Liver (tissue), 3 donors: Measurements from ENCODE around the gene ADAMTS1.

Experiments
- ATF3 ChIP-seq: IDR thresholded peaks from 2 replicates; pipeline ENCODE4 v1.6.1; 2016; ENCODE audit warnings: antibody characterized with exemption
- CTCF ChIP-seq: fragments of 150-350 bp; IDR thresholded peaks from 2 replicates; pipeline ENCODE4 v1.5.1; 2017; ENCODE audit warnings: improper control_type of control experiment, low read depth, low read length; ENCODE audit not compliant: missing input control
- EGR1 ChIP-seq, 2 donors: IDR thresholded peaks; 2 replicates each; pipeline ENCODE4 v1.6.1; 2016 to 2018; ENCODE audit warnings: antibody characterized with exemption in 2 of 2, low read depth in 2 of 2
- FOXA1 ChIP-seq: IDR thresholded peaks from 2 replicates; pipeline ENCODE4 v1.6.1; 2016; ENCODE audit warnings: antibody characterized with exemption
- GABPA ChIP-seq, 2 donors: IDR thresholded peaks in 1 of 2; conservative IDR thresholded peaks in 1 of 2; 2 replicates each; pipeline ENCODE4 v1.6.1; 2016; ENCODE audit warnings: antibody characterized with exemption in 2 of 2, mild to moderate bottlenecking in 1 of 2, moderate library complexity in 1 of 2
- JUND ChIP-seq, 2 donors: IDR thresholded peaks; 2 replicates each; pipeline ENCODE4 v1.6.1; 2016; ENCODE audit warnings: antibody characterized with exemption in 2 of 2
- RAD21 ChIP-seq, 2 donors: IDR thresholded peaks; 2 replicates each; pipeline ENCODE4 v1.6.1; 2016; ENCODE audit warnings: antibody characterized with exemption in 2 of 2, mild to moderate bottlenecking in 2 of 2
- REST ChIP-seq: IDR thresholded peaks from 2 replicates; pipeline ENCODE4 v1.6.1; 2016; ENCODE audit warnings: antibody characterized with exemption, mild to moderate bottlenecking
- SP1 ChIP-seq: IDR thresholded peaks from 2 replicates; pipeline ENCODE4 v1.6.1; 2018; ENCODE audit warnings: antibody characterized with exemption, mild to moderate bottlenecking
- TAF1 ChIP-seq: conservative IDR thresholded peaks from 2 replicates; pipeline ENCODE4 v1.6.1; 2016; ENCODE audit warnings: antibody characterized with exemption, mild to moderate bottlenecking
- YY1 ChIP-seq: IDR thresholded peaks from 2 replicates; pipeline ENCODE4 v1.6.1; 2016; ENCODE audit warnings: antibody characterized with exemption, mild to moderate bottlenecking
- TF ChIP-seq, protein P1 (sequence below): IDR thresholded peaks from 2 replicates; pipeline ENCODE4 v1.6.1; 2016; ENCODE audit warnings: antibody characterized with exemption
- donor health status: healthy.
- donor health status: healthy.

DNA sequence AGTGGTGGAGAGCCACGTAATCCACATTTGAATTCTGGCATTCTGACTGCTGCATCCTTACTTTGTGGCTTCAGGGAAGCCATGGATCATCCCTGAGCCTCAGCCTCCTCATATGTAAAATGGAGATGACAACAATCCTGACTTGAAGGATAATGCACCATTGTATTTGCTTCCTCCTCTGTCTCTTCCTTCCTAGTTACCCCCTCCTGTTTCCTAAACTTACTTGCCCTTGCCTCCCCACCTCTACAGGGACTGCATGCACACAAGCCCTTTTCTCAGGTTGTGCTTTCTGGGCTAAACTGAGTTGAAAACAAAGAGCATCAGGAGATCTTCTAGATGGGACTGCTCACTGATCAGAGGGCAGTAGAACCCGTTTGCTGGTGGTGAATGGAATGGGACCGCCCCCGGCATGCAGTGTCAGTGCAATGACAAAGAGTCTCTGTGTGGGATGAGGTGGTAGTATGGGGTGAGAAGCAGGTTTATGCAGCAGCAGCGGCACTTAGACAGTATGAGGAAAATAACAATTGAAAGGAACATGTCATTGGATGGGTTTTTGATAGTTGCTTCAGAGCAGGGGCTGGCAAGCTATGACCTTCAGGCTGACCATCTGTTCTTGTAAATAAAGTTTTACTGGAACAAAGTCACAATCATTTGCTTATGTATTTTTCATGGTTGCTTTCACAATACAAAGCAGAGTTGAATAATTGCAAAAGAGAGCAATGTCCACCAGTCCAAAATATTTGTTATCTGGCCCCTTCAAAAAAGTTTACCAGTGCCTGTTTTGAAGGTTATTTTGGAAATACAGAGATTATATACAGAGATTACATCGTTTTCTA, 6.1 kb upstream of the ADAMTS1 start:
- TF ChIP-seq CTCF, result no peak
- no peak for TF ChIP-seq EGR1 (IDR thresholded peaks at IDR 0.05; ENCODE audit: low read depth in 2 of 2)
- TF ChIP-seq FOXA1, result no peak
- TF ChIP-seq SP1, result no peak
- TF ChIP-seq RAD21 (IDR thresholded peaks at IDR 0.05), result peak in 1 of 2 donors; percentile 4
- TF ChIP-seq JUND (IDR thresholded peaks at IDR 0.05), result no peak
- TF ChIP-seq REST, result no peak
- TF ChIP-seq, protein P1, sequence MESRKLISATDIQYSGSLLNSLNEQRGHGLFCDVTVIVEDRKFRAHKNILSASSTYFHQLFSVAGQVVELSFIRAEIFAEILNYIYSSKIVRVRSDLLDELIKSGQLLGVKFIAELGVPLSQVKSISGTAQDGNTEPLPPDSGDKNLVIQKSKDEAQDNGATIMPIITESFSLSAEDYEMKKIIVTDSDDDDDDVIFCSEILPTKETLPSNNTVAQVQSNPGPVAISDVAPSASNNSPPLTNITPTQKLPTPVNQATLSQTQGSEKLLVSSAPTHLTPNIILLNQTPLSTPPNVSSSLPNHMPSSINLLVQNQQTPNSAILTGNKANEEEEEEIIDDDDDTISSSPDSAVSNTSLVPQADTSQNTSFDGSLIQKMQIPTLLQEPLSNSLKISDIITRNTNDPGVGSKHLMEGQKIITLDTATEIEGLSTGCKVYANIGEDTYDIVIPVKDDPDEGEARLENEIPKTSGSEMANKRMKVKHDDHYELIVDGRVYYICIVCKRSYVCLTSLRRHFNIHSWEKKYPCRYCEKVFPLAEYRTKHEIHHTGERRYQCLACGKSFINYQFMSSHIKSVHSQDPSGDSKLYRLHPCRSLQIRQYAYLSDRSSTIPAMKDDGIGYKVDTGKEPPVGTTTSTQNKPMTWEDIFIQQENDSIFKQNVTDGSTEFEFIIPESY, result no peak
- no peak for TF ChIP-seq GABPA (IDR thresholded peaks at IDR 0.05 in 1 of 2, conservative IDR thresholded peaks at IDR 0.05 in 1 of 2)
- no peak for TF ChIP-seq TAF1
- no peak for TF ChIP-seq YY1
- TF ChIP-seq ATF3, result no peak
